Measurements from ENCODE around the gene GOLGA3.
"Not testable (repeated sequence)": the region's sequence is repeated elsewhere in the genome, so short reads cannot be mapped to it uniquely, and the experiment has no call there.

The GOLGA3 gene

GRCh38 chr12:132753670-132754069, 75.0 kb downstream of the GOLGA3 start:
- DNase-seq (ENCODE audit: low read depth in 1 of 2, low spot score in 1 of 2): not testable (repeated sequence)

- no peak for DNase-seq (ENCODE audit: low read depth in 1 of 2, low spot score in 1 of 2)
Observed at GRCh38 chr12:132748319-132748718, 80.3 kb downstream of the GOLGA3 start.

- no peak for DNase-seq (ENCODE audit: low read depth in 1 of 2, low spot score in 1 of 2)
Observed at GRCh38 chr12:132747896-132748295, 80.8 kb downstream of the GOLGA3 start.

GRCh38 chr12:132747395-132747794, 81.3 kb downstream of the GOLGA3 start:
- no peak for DNase-seq (ENCODE audit: low read depth in 1 of 2, low spot score in 1 of 2)

GRCh38 chr12:132746613-132747012, 82.1 kb downstream of the GOLGA3 start:
- DNase-seq (ENCODE audit: low read depth in 1 of 2, low spot score in 1 of 2): no peak

GRCh38 chr12:132743831-132744230, 84.8 kb downstream of the GOLGA3 start:
- DNase-seq (ENCODE audit: low read depth in 1 of 2, low spot score in 1 of 2): no peak

GRCh38 chr12:132741620-132742019, 87.0 kb downstream of the GOLGA3 start:
- no peak for DNase-seq (ENCODE audit: low read depth in 1 of 2, low spot score in 1 of 2)

GRCh38 chr12:132740652-132741051, 88.0 kb downstream of the GOLGA3 start:
- no peak for DNase-seq (ENCODE audit: low read depth in 1 of 2, low spot score in 1 of 2)

- DNase-seq (ENCODE audit: low read depth in 1 of 2, low spot score in 1 of 2): no peak
Observed at GRCh38 chr12:132740313-132740646, 88.4 kb downstream of the GOLGA3 start.

- DNase-seq (ENCODE audit: low read depth in 1 of 2, low spot score in 1 of 2): no peak
Observed at GRCh38 chr12:132739600-132740312, 88.9 kb downstream of the GOLGA3 start.

GRCh38 chr12:132736913-132737312, 91.8 kb downstream of the GOLGA3 start:
- DNase-seq (ENCODE audit: low read depth in 1 of 2, low spot score in 1 of 2): no peak

GRCh38 chr12:132736378-132736777, 92.3 kb downstream of the GOLGA3 start:
- no peak for DNase-seq (ENCODE audit: low read depth in 1 of 2, low spot score in 1 of 2)

GRCh38 chr12:132735496-132735895, 93.2 kb downstream of the GOLGA3 start:
- no peak for DNase-seq (ENCODE audit: low read depth in 1 of 2, low spot score in 1 of 2)

- DNase-seq (ENCODE audit: low read depth in 1 of 2, low spot score in 1 of 2): no peak
Observed at GRCh38 chr12:132734206-132734605, 94.5 kb downstream of the GOLGA3 start.

GRCh38 chr12:132731574-132731973, 97.1 kb downstream of the GOLGA3 start:
- no peak for DNase-seq (ENCODE audit: low read depth in 1 of 2, low spot score in 1 of 2)

- no peak for DNase-seq (ENCODE audit: low read depth in 1 of 2, low spot score in 1 of 2)
Observed at GRCh38 chr12:132730353-132730752, 98.3 kb downstream of the GOLGA3 start.

GRCh38 chr12:132729541-132730320, 98.9 kb downstream of the GOLGA3 start:
- DNase-seq (ENCODE audit: low read depth in 1 of 2, low spot score in 1 of 2): no peak

- DNase-seq (ENCODE audit: low read depth in 1 of 2, low spot score in 1 of 2): no peak
Observed at GRCh38 chr12:132728502-132728901, 100.2 kb downstream of the GOLGA3 start.

- no peak for DNase-seq (ENCODE audit: low read depth in 1 of 2, low spot score in 1 of 2)
Observed at GRCh38 chr12:132727091-132727794, 101.4 kb downstream of the GOLGA3 start.

- no peak for DNase-seq (ENCODE audit: low read depth in 1 of 2, low spot score in 1 of 2)
Observed at GRCh38 chr12:132726386-132726785, 102.3 kb downstream of the GOLGA3 start.

GRCh38 chr12:132724506-132725241, 104.0 kb downstream of the GOLGA3 start:
- DNase-seq (ENCODE audit: low read depth in 1 of 2, low spot score in 1 of 2): no peak
